GM08714 (cell line): ENCODE data around the gene ZNF148.

Experiments used
- H3K4me3 ChIP-seq: fragments of 200-500 bp; sonication (Bioruptor generic); 2 replicates; pipeline ENCODE4 v1.5.1; 2014; ENCODE audit warnings: mild to moderate bottlenecking, low read length, inconsistent platforms
- ZNF274 ChIP-seq: IDR thresholded peaks from 2 replicates; pipeline ENCODE4 v1.6.1; 2012; ENCODE audit warnings: mild to moderate bottlenecking, low read depth, low read length

ZNF148 gene

GRCh38 chr3:125300416-125300815, 74.7 kb downstream of the ZNF148 start:
- H3K4me3 ChIP-seq: no peak overlapping the region
- no peak for TF ChIP-seq ZNF274

- no peak for TF ChIP-seq ZNF274
- no peak overlapping the region for H3K4me3 ChIP-seq
Measured at GRCh38 chr3:125294411-125294810, 80.7 kb downstream of the ZNF148 start.

- TF ChIP-seq ZNF274: no peak
- no peak overlapping the region for H3K4me3 ChIP-seq
Measured at GRCh38 chr3:125292015-125292414, 83.1 kb downstream of the ZNF148 start.

- H3K4me3 ChIP-seq: no peak overlapping the region
- TF ChIP-seq ZNF274: no peak
Measured at GRCh38 chr3:125289429-125289981, 85.6 kb downstream of the ZNF148 start.

- no peak overlapping the region for H3K4me3 ChIP-seq
- no peak for TF ChIP-seq ZNF274
Measured at GRCh38 chr3:125287248-125287647, 87.9 kb downstream of the ZNF148 start.

- no peak overlapping the region for H3K4me3 ChIP-seq
- no peak for TF ChIP-seq ZNF274
Measured at GRCh38 chr3:125281381-125281780, 93.7 kb downstream of the ZNF148 start.

GRCh38 chr3:125280668-125281361, 94.3 kb downstream of the ZNF148 start:
- TF ChIP-seq ZNF274: no peak
- no peak overlapping the region for H3K4me3 ChIP-seq

GRCh38 chr3:125278155-125278554, 97.0 kb downstream of the ZNF148 start:
- H3K4me3 ChIP-seq: no peak overlapping the region
- no peak for TF ChIP-seq ZNF274

GRCh38 chr3:125271127-125271526, 104.0 kb downstream of the ZNF148 start:
- H3K4me3 ChIP-seq: no peak overlapping the region
- TF ChIP-seq ZNF274: no peak

- H3K4me3 ChIP-seq: no peak overlapping the region
- no peak for TF ChIP-seq ZNF274
Measured at GRCh38 chr3:125267460-125267859, 107.7 kb downstream of the ZNF148 start.

GRCh38 chr3:125266971-125267370, 108.2 kb downstream of the ZNF148 start:
- H3K4me3 ChIP-seq: no peak overlapping the region
- no peak for TF ChIP-seq ZNF274

- H3K4me3 ChIP-seq: no peak overlapping the region
- TF ChIP-seq ZNF274: no peak
Measured at GRCh38 chr3:125262161-125262560, 113.0 kb downstream of the ZNF148 start.

- TF ChIP-seq ZNF274: no peak
- H3K4me3 ChIP-seq: no peak overlapping the region
Measured at GRCh38 chr3:125261031-125261430, 114.1 kb downstream of the ZNF148 start.

GRCh38 chr3:125260158-125260557, 115.0 kb downstream of the ZNF148 start:
- no peak overlapping the region for H3K4me3 ChIP-seq
- TF ChIP-seq ZNF274: no peak

- no peak overlapping the region for H3K4me3 ChIP-seq
- TF ChIP-seq ZNF274: no peak
Measured at GRCh38 chr3:125257536-125257935, 117.6 kb downstream of the ZNF148 start.

- no peak for TF ChIP-seq ZNF274
Measured at GRCh38 chr3:125256675-125257074, 118.5 kb downstream of the ZNF148 start.

GRCh38 chr3:125250973-125251372, 124.2 kb downstream of the ZNF148 start:
- TF ChIP-seq ZNF274: no peak
- H3K4me3 ChIP-seq: no peak overlapping the region

More at GRCh38 chr3:125256675-125257074, 118.5 kb downstream of the ZNF148 start:
- H3K4me3 ChIP-seq: no peak overlapping the region
